SK-N-MC (cell line): Measurements from ENCODE around the gene CDC42SE2.
"Not testable (repeated sequence)": the region's sequence is repeated elsewhere in the genome, so short reads cannot be mapped to it uniquely, and the experiment has no call there.

Source experiments
- DNase-seq: peaks from one replicate; pipeline ENCODE4 v3.0.0-alpha.2; 2011; ENCODE audit warnings: low read depth, low spot score
- H3K27ac ChIP-seq: fragments of 200-600 bp; sonication (generic); 2 replicates; pipeline ENCODE4 v1.5.1; 2016; ENCODE audit warnings: mixed run types
- H3K36me3 ChIP-seq: fragments of 200-600 bp; sonication (generic); 2 replicates; pipeline ENCODE4 v1.6.1; 2017; ENCODE audit warnings: antibody characterized with exemption, low read length, mixed read lengths; ENCODE audit not compliant: insufficient read depth
- H3K4me3 ChIP-seq: fragments of 200-600 bp; sonication (generic); 2 replicates; pipeline ENCODE4 v1.5.1; 2016
- H3K9ac ChIP-seq: fragments of 200-600 bp; sonication (generic); 2 replicates; pipeline ENCODE4 v1.8.0; 2017; ENCODE audit warnings: mixed run types, mixed read lengths; ENCODE audit not compliant: insufficient read length
- H3K9me3 ChIP-seq: fragments of 200-600 bp; sonication (generic); 2 replicates; pipeline ENCODE4 v1.6.1; 2017; ENCODE audit warnings: low read depth, mild to moderate bottlenecking, antibody characterized with exemption, low read length, moderate library complexity, mixed read lengths
- EZH2 ChIP-seq: fragments of 200-600 bp; sonication (generic); IDR thresholded peaks from one replicate; pipeline ENCODE4 v1.6.1; 2017; ENCODE audit warnings: antibody characterized with exemption
- FOXP2 ChIP-seq: optimal IDR thresholded peaks from 2 replicates; pipeline ENCODE3; 2011; ENCODE audit warnings: mild to moderate bottlenecking, moderate library complexity; ENCODE audit not compliant: insufficient read depth; ENCODE audit errors: extremely low read length, control extremely low read depth
- POLR2AphosphoS5 ChIP-seq: IDR thresholded peaks from 2 replicates; pipeline ENCODE4 v1.6.1; 2012; ENCODE audit warnings: mild to moderate bottlenecking, low read depth, low read length, borderline replicate concordance

Gene CDC42SE2

DNA sequence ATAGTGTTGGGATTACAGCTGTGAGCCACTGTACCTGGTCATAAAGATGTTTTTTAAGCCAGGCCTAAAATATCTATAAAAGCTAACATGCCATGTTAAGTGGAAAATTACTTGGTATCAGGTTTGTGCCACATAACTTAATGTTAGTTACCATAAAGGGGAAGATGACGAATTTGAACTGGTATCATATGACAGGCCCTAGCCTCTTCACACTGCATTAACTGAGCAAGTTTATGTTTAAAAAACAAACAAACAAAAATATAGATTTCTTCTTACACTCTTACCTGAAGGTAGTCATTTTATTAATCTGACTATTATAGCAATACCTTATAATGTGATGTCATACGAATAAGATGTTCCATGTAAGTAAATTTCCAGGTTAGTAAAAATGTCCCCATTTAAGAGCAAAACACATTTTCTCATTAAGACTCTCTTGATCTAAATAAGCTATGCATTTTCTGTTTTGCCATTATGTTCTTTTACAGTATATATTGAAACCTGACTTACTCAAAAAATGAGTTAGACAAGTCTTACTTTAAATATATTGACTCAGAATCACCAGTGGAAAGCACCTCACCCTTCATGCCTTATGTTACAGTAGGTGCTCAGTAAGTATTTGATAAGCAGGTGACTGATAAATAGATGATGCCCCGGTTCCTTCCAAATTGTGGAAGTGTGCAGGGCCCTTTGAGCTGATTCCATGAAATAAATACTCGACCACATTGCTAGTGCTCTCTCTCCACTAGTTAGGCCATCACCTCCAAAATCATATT is 125.4 kb downstream of the CDC42SE2 start:
- Histone ChIP-seq H3K36me3 (peaks cover 65% of the 10 kb centered on the region), H3K4me3 (no peak overlapping the region), H3K27ac (no peak overlapping the region), H3K9me3 (no peaks in the 10 kb centered on the region), H3K9ac (no peak overlapping the region)
- DNase-seq: no peak
- no peak for TF ChIP-seq EZH2
- no peak for TF ChIP-seq FOXP2
- TF ChIP-seq POLR2AphosphoS5: no peak

DNA sequence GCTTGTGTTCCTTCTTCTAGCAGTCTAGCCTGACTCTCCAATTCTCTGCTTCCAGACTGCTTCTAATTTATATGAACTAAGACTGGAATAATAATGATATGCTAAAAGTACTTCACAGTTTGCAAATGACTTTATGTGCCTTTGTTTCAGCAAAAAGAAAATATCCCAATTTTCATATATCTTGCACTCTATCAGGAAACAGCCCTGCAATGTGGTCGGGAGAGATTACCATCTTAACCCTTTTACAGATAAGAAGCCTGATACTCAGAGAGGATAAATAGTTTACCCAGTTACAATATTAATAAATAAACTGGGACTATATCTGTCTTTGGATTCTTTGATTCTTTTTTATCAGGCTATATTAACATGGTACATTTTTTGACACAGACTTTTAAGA is 126.0 kb downstream of the CDC42SE2 start:
- Histone ChIP-seq H3K9me3 (no peaks in the 10 kb centered on the region), H3K36me3 (peaks cover 71% of the 10 kb centered on the region), H3K4me3 (no peak overlapping the region), H3K27ac (no peak overlapping the region), H3K9ac (no peak overlapping the region)
- TF ChIP-seq EZH2 (no peak), POLR2AphosphoS5 (no peak), FOXP2 (no peak)
- DNase-seq: no peak

DNA sequence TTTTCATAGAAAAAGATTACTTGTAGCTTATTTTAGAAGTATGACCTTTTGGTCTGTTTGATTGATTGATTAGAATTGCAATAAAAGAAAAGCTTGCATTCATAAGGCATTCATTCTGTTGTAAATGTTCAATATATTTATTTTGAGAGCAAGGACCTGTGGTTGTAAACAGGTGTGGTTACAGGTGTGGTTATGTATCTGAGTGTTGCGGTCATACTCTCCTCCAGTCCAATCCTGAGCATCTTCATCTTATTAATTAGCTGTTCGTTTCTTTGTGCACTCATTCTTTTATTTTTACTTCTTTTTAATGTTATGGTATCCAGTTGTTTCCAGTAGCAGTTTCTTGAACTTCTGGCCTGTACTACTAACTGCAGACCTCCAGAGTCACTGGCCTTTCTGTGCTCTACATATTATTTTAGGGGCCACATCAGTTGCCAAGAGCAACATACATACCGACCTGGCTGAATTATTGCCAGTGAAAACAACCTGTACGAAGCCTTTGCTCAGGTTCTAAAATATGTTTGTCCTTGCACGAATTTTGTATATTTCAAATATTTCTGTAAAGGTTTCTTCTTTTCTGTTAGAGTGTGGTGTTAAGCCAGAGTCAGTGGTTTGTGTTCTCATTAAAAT is 128.7 kb downstream of the CDC42SE2 start:
- peaks cover 82% of the 10 kb centered on the region for H3K36me3 ChIP-seq
- no peak for TF ChIP-seq POLR2AphosphoS5
- no peak for TF ChIP-seq FOXP2

DNA sequence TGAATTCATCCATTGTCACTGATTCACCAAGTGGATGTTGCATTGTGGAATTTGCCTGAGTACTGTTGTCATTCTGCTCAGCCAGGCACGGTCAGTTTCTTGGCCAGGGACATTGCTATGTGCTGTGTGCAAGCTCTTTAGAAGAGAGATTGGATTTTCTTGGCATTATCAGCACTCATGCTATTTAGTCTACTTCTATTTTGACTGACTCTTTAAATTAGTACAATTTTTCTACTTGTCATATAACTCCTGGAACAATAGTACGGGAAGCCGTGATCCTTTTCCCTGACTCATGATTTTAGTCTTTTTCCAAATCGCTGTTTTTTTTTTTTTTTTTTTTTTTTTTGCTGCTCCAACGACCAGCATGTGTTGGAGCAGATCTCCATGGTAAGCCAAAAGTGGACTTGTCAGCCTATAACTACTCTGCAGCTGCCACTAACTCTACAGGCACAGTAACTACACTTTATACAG is 129.7 kb downstream of the CDC42SE2 start:
- TF ChIP-seq EZH2 (no peak), POLR2AphosphoS5 (no peak), FOXP2 (no peak)
- Histone ChIP-seq H3K27ac (peak overlapping the region; percentile 66; the same call in 1 of the 2 replicates), H3K4me3 (no peak overlapping the region), H3K9ac (no peak overlapping the region), H3K9me3 (no peaks in the 10 kb centered on the region), H3K36me3 (peaks cover 86% of the 10 kb centered on the region)
- no peak for DNase-seq

More for the DNA sequence above, 128.7 kb downstream of the CDC42SE2 start:
- H3K9me3 ChIP-seq: no peaks in the 10 kb centered on the region
- H3K27ac ChIP-seq: 0 out of 2 replicates have a peak overlapping the region, but pooled peaks have one; percentile 66
- DNase-seq: no peak
- H3K4me3 ChIP-seq: no peak overlapping the region
- no peak overlapping the region for H3K9ac ChIP-seq

GRCh38 chr5:131394128-131394527 is 130.3 kb downstream of the CDC42SE2 start:
- H3K36me3 ChIP-seq: peaks cover 87% of the 10 kb centered on the region
- H3K4me3 ChIP-seq: no peak overlapping the region
- H3K9me3 ChIP-seq: no peaks in the 10 kb centered on the region
- no peak for TF ChIP-seq POLR2AphosphoS5
- no peak for TF ChIP-seq EZH2
- no peak for TF ChIP-seq FOXP2
- peak overlapping the region; percentile 66; the same call in 1 of the 2 replicates for H3K27ac ChIP-seq
- DNase-seq: no peak
- no peak overlapping the region for H3K9ac ChIP-seq

- no peaks in the 10 kb centered on the region for H3K9me3 ChIP-seq
- H3K9ac ChIP-seq: no peak overlapping the region
- H3K36me3 ChIP-seq: peaks cover 86% of the 10 kb centered on the region
- peak overlapping the region; percentile 80 for H3K27ac ChIP-seq
- no peak for DNase-seq
- no peak overlapping the region for H3K4me3 ChIP-seq
- TF ChIP-seq EZH2: no peak
- TF ChIP-seq FOXP2: no peak
- no peak for TF ChIP-seq POLR2AphosphoS5
These were observed 132.2 kb downstream of the CDC42SE2 start for GRCh38 chr5:131396015-131396414.

DNA sequence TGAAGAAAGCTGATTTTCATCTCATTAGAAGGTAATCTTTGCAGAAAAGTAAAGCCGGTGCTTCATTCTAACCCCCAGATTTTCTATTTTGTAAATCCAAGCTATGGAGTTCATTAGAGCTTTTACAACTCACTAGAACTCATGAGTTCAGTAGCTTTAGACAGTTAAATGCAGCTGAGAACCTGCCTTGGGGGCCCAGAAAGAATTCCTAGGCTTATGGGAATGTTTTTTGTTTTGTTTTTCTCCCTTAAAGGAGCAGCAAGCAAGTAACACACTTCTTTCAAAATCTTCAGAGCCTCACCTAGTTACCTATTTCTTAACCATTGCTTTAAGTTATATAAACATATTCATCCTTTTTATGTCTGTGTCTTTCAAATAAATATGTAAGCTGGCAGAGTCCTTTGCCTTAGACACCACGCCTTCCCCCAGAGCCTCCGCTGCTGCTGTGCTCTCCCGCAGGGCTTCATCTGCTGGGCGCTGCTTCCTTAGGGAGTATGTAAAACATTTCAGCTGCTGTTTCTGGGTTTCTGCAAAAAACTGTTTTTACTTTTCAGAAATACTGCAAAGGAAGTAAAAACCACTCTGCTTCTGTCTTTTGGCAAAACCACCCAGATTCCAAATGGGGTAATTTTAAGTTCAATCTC is 132.9 kb downstream of the CDC42SE2 start:
- no peak overlapping the region for H3K4me3 ChIP-seq
- H3K27ac ChIP-seq: peak overlapping the region; percentile 80
- peaks cover 90% of the 10 kb centered on the region for H3K36me3 ChIP-seq
- H3K9me3 ChIP-seq: no peaks in the 10 kb centered on the region
- TF ChIP-seq POLR2AphosphoS5: no peak
- TF ChIP-seq EZH2: no peak
- TF ChIP-seq FOXP2: no peak
- DNase-seq: no peak
- H3K9ac ChIP-seq: no peak overlapping the region

- not testable (repeated sequence) for DNase-seq, H3K27ac ChIP-seq, H3K9ac ChIP-seq, H3K9me3 ChIP-seq, H3K4me3 ChIP-seq
- H3K36me3 ChIP-seq: peaks cover 88% of the 10 kb centered on the region
These were observed 135.2 kb downstream of the CDC42SE2 start for GRCh38 chr5:131399007-131399406.
